Erythroblast (primary cell): ENCODE measurements around the gene FNBP1.

Source experiments
- GATA1 ChIP-seq: IDR thresholded peaks from 2 replicates; pipeline ENCODE4 v1.6.1; 2011; ENCODE audit warnings: low read depth, mild to moderate bottlenecking, control low read depth, low read length, moderate library complexity
- POLR2A ChIP-seq: IDR thresholded peaks from 2 replicates; pipeline ENCODE4 v1.6.1; 2011; ENCODE audit warnings: mild to moderate bottlenecking, low read length

DNA sequence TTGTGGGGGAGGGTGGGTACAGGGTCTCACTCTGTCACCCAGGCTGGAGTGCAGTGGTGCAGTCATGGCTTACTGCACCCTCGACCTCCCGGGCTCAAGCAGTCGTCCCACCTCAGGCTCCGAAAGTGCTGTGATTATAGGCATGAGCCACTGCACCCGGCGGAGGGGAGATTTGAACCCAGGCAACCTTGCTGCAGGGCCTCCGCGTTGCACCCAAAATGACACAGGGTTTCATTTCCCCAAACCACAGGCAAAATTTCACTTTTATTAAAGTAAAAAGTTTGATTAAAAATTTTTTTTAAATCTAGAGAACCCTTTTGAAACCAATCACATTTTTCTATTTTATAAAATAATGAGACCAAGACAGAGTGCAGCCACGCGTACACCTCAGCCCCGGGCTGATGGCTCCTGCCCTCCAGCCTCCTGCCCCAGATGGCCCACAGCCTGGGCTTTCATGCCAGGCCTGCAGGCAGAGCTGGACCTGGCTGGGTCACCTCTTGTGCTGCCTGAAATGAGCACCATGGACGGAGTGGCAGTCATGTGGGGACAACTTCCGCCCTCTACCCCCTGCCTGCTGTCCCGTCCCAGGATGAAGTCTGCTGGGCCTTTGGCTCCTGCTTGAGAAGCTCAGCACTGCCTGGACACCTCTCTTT lies 177.2 kb downstream of the FNBP1 start:
- TF ChIP-seq POLR2A, result no peak
- TF ChIP-seq GATA1, result no peak
